Heart right ventricle (tissue), 16 donors: ENCODE measurements around the gene EIF2B2. TPM values are rescaled to one million over a fixed set of nuclear protein-coding genes. Genes with fewer than 3 reads are reported as not detected.

Source experiments
- ATAC-seq, 8 donors: fragments of 200-7000 bp; cut with Tn5 transposase; one replicate each; pipeline ENCODE4 v1.9.1; 2020; ENCODE audit warnings: mild to moderate bottlenecking in 8 of 8, moderate library complexity in 8 of 8, moderate number of reproducible peaks in 1 of 8
- DNase-seq, 2 donors: peaks; one replicate each; pipeline ENCODE4 v3.0.0-alpha.2; 2020
- H3K27ac ChIP-seq, 10 donors: fragments of 200-600 bp; sonication (generic) in 2 of 10; one replicate each; pipeline versions ENCODE4 v1.5.0 to v1.8.0; 2020 to 2022; ENCODE audit warnings: mild to moderate bottlenecking in 3 of 10
- H3K27me3 ChIP-seq, 7 donors: fragments of 200-600 bp; one replicate each; pipeline ENCODE4 v1.8.0; 2021 to 2022; ENCODE audit warnings: mild to moderate bottlenecking in 2 of 7
- H3K36me3 ChIP-seq, 9 donors: fragments of 200-600 bp; sonication (generic) in 1 of 9; one replicate each; pipeline versions ENCODE4 v1.5.0 to v1.8.0; 2020 to 2022; ENCODE audit warnings: mild to moderate bottlenecking in 2 of 9
- H3K4me1 ChIP-seq, 9 donors: fragments of 200-600 bp; sonication (generic) in 1 of 9; one replicate each; pipeline versions ENCODE4 v1.5.0 to v1.8.0; 2020 to 2022; ENCODE audit warnings: mild to moderate bottlenecking in 4 of 9
- H3K4me3 ChIP-seq, 10 donors: fragments of 200-600 bp; sonication (generic) in 2 of 10; one replicate each; pipeline versions ENCODE4 v1.5.0 to v1.8.0; 2020 to 2022; ENCODE audit warnings: mild to moderate bottlenecking in 7 of 10, moderate library complexity in 2 of 10
- H3K9me3 ChIP-seq, 11 donors: fragments of 200-600 bp in 10 of 11; sonication (generic) in 2 of 11; one replicate each; pipeline versions ENCODE4 v1.5.0 to v1.8.0; 2013 to 2022; ENCODE audit warnings: mild to moderate bottlenecking in 2 of 11, control low read depth in 1 of 11, moderate library complexity in 1 of 11
- WGBS, 2 donors: extraction: QIAGEN DNeasy Blood & Tissue Kit; methylation state at CpG; one replicate each; pipeline ENCODE4 v1.1.7; 2013; ENCODE audit warnings: inconsistent platforms in 1 of 2; 5-methylcytosine and 5-hydroxymethylcytosine counted together
- intact Hi-C, 10 donors: fragments of 100-400 bp; cut with DNase I; formaldehyde crosslinking; loops; one replicate each; pipeline versions ENCODE4 v1.11.1 to v1.14.2; 2022
- polyA plus RNA-seq, 2 donors: library from polyadenylated mRNA; stranded (reverse); fragments of 200-250 nt; gene quantifications; one replicate each; pipeline ENCODE4 v1.2.3, GENCODE V29; 2013
- total RNA-seq, 10 donors: library from RNA; stranded (reverse); fragmentation: NEBNext Ultra II Directional in 3 of 10; extraction: Animal tissue kit (Norgen Biotek cat#: 25700) in 3 of 10; gene quantifications; one replicate each; pipeline versions ENCODE4 v1.2.1 to v1.2.4, GENCODE V29; 2021 to 2023
- TF ChIP-seq, protein P1 (sequence below), 9 donors: fragments of 200-600 bp; sonication (generic) in 2 of 9; IDR thresholded peaks; one replicate each; pipeline versions ENCODE4 v1.5.0 to v1.8.0; 2021 to 2022; ENCODE audit warnings: antibody characterized with exemption in 9 of 9, mild to moderate bottlenecking in 5 of 9, moderate library complexity in 1 of 9
- donor health status: Arrhythmogenic right ventricular cardiomyopathy.
- donor health status: ischemic (EF 13 %, LVEDD 7.1; RV severe dilation, severe dysfunction).
- donor health status: healthy with polysubstance abuse.
- donor health status: DM: no; HTN: yes; CAD: no.
- donor health status: DM: no; HTN: no; CAD: no.
- donor health status: ischemic (EF 25% LVEDD 6.9; RV normal size, moderate dysfunction).
- donor health status: ischemic (EF 25% LVEDD 5.7; RV mildly dilated, moderate dysfunction).
- donor health status: healthy.
- donor health status: DM: yes; HTN: yes; CAD: no.
- donor health status: Ischemic cardiomyopathy.
- donor health status: ischemic (EF 35%, LVEDD 5.7; RV mildly dilated, moderate dysfunction).
- donor health status: nonischemic (EF 11% LVEDD 7.7; RV severe dilation, severe dysfunction).
- donor health status: DM: yes; HTN: yes; CAD: no.
- donor health status: PGD.
- donor health status: ischemic (EF 29% LVEDD 5.4; RV normal size, mild dysfunction).
- donor health status: nonischemic (EF 23%, LVEDD 6.1; RV moderate dilation, normal function).

EIF2B2 gene
- total and polyA plus RNA-seq, 12 donors = 14.3 to 60.4 (median 31.5) TPM

DNA sequence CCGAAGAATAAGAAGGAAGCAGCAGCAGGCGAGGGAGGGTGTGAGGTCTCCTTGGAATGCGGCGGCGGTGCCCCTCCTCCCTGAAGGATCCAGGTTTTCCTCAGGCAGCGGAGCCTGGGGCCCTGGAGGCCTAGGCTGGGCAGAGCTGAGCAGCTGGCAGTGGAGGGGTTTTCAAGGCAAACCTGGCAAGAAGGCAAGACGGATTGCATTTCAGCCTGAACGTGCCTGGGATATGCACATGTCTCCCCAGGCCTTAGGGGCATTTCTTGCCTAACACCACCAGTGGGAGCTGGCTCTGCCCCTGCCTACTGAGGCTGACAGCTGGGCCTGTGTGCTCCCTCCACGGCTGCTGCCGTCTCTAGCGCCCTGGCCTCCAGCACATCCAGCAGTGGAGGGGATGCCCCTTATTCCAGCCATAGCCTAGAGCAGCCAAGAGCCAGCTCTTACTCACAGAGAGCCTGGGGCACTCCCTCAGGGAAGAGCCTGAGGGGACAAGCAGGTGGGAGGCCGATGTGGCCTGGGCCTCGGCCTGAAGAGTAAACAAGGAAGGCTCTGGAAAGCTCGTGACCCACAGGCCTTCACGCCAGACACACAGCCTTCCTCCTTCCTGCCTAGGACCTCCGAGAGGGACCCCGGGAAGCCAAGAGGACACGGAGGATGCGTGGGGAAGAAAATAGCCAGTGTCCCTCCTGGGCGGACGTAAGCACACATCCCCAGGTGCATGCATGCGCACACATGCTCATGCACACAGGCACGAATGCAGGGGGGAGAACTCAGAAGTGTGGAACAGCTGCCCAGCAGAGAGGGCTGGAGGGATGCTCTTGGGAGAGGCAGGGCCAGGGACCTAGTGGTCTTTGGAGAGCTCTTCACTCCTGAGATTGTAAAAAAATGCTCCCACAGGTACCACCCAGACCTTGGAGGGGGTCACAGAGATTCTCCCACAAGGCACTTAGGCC is 23.0 kb upstream of the EIF2B2 start:
- peaks cover 3 to 81% (median 36%) of the 10 kb centered on the region in 9 donors for H3K4me1 ChIP-seq
- ATAC-seq (peak in 2 of 8 donors; percentile 15 to 48), DNase-seq (no peak)
- H3K4me3 ChIP-seq = no peak overlapping the region
- peak overlapping the region in 7 of 10 donors; percentile 14 to 58 (median 37) for H3K27ac ChIP-seq
- WGBS, 2 donors = 72 to 75% methylated on average over 23 of the region's 23 CpGs
- TF ChIP-seq, protein P1, sequence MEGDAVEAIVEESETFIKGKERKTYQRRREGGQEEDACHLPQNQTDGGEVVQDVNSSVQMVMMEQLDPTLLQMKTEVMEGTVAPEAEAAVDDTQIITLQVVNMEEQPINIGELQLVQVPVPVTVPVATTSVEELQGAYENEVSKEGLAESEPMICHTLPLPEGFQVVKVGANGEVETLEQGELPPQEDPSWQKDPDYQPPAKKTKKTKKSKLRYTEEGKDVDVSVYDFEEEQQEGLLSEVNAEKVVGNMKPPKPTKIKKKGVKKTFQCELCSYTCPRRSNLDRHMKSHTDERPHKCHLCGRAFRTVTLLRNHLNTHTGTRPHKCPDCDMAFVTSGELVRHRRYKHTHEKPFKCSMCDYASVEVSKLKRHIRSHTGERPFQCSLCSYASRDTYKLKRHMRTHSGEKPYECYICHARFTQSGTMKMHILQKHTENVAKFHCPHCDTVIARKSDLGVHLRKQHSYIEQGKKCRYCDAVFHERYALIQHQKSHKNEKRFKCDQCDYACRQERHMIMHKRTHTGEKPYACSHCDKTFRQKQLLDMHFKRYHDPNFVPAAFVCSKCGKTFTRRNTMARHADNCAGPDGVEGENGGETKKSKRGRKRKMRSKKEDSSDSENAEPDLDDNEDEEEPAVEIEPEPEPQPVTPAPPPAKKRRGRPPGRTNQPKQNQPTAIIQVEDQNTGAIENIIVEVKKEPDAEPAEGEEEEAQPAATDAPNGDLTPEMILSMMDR (IDR thresholded peaks at IDR 0.05) = no peak
- H3K36me3 ChIP-seq = no peaks in the 10 kb centered on the region
- intact Hi-C loops = no loop called here
- no peaks in the 10 kb centered on the region for H3K9me3 ChIP-seq
- H3K27me3 ChIP-seq = no peaks in the 10 kb centered on the region

DNA sequence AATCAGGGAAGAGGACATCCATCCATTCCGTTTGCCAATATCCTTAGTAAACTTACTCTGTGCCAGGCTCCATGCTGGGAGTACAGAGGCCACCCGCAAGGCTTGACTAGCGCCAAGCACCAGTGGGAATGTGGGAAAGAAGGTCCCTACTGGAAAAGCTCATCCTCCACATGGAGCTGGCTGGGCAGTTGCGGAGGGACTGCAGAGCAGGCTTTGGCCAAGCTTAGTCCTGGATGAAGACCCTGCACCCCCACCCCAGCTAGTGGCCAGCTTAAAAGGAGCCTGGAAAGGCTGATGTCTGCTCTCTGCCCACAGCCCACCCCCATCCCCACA is 22.4 kb upstream of the EIF2B2 start:
- intact Hi-C loops = no loop called here
- TF ChIP-seq, protein P1 (IDR thresholded peaks at IDR 0.05) = no peak
- Histone ChIP-seq H3K27me3 (no peaks in the 10 kb centered on the region), H3K4me3 (no peak overlapping the region), H3K9me3 (no peaks in the 10 kb centered on the region), H3K4me1 (peaks cover 0 to 81% (median 30%) of the 10 kb centered on the region in 9 donors), H3K27ac (peak overlapping the region in 7 of 10 donors; percentile 14 to 58 (median 51)), H3K36me3 (no peaks in the 10 kb centered on the region)
- DNase-seq = no peak
- no peak for ATAC-seq
- 94% methylated on average over 4 of the region's 4 CpGs for WGBS, 2 donors

DNA sequence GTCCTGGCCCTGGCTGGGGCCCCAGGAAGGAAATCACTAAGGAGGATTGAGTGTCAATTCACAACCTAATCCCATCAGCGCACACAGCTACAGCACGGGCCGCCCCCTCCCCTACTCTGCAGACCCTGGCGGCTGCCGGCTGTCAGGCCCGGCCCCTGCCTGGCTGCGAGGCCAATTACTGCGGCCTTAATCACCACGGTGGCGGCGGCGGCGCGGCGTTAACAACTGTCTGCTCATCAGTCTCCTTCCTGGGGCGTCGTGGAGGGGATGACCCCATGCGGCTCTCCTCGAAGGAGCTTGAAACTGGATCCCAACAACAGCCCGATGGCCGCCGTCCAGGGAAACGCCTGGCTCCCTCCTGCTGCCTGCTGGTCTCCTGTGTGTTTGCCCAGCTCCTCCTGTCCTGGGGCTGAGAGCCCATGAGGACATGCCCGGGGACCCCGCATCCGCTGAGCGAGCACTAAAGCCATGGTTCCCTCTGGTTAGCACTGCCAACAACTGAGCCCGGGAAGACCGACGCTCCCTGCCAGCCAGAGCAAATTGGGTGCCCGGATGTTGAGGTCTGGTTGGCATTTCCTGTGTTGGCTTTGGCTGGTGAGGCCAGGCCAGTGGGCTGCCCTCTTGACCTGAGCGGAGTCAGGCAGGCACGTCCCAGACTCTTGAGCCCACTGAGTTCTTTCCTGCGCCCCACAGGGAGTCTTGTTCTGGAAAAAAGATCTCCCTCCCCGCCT is 21.8 kb upstream of the EIF2B2 start:
- WGBS, 2 donors = 47% methylated on average over 35 of the region's 35 CpGs

DNA sequence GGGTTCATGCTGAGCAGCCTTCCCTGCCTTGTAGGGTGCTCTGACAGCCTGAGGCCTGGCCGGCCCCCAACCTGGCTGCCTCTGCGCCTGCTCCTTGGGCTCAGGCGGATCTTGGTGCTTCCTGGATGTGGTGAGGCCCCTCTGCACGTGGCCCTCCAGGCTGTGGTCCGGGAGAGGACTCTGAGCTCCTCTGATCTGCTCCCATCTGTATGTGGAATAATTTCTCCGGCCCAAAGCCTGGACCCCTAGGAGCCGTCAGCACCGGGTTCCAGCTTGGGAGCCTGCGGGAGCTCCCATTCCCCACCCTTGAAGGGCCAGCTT is 21.3 kb upstream of the EIF2B2 start:
- Histone ChIP-seq H3K4me3 (no peak overlapping the region), H3K9me3 (no peaks in the 10 kb centered on the region), H3K4me1 (peaks cover 0 to 72% (median 19%) of the 10 kb centered on the region in 9 donors), H3K27ac (peak overlapping the region in 7 of 10 donors; percentile 6 to 58 (median 47)), H3K36me3 (no peaks in the 10 kb centered on the region), H3K27me3 (no peaks in the 10 kb centered on the region)
- intact Hi-C loops = no loop called here
- TF ChIP-seq, protein P1 (IDR thresholded peaks at IDR 0.05) = no peak
- no peak for DNase-seq
- WGBS, 2 donors = 86 to 90% methylated on average over 9 of the region's 9 CpGs
- peak in 2 of 8 donors; percentile 2 to 28 for ATAC-seq

More for the DNA sequence above, 21.8 kb upstream of the EIF2B2 start:
- TF ChIP-seq, protein P1 (IDR thresholded peaks at IDR 0.05) = no peak
- Histone ChIP-seq H3K4me1 (peaks cover 0 to 77% (median 24%) of the 10 kb centered on the region in 9 donors), H3K4me3 (no peak overlapping the region), H3K27ac (peak overlapping the region in 6 of 10 donors; percentile 6 to 58 (median 49)), H3K9me3 (no peaks in the 10 kb centered on the region), H3K27me3 (no peaks in the 10 kb centered on the region), H3K36me3 (no peaks in the 10 kb centered on the region)
- intact Hi-C loops = no loop called here
- ATAC-seq (peak in 5 of 8 donors; percentile 2 to 23 (median 4)), DNase-seq (no peak)
